DMS79 (cell line): Measurements from ENCODE around the gene BAZ2B.
A peak's percentile ranks its signal among the peaks of the same experiment; 100 is the strongest.

ENCODE experiments used
- DNase-seq: peaks from one replicate; lab custom pipeline; 2025; lab: John Stamatoyannopoulos, UW

The BAZ2B gene

GRCh38 chr2:159615367-159616285 lies 722 bp downstream of the BAZ2B start:
- peak; percentile 90 for DNase-seq

GRCh38 chr2:159614534-159615366 lies 1.6 kb downstream of the BAZ2B start:
- DNase-seq, result peak; percentile 88

GRCh38 chr2:159613651-159614285 lies 2.6 kb downstream of the BAZ2B start:
- DNase-seq, result no peak

GRCh38 chr2:159613091-159613490 lies 3.3 kb downstream of the BAZ2B start:
- DNase-seq, result no peak

- DNase-seq, result peak; percentile 49
Measured at GRCh38 chr2:159612255-159612901, 4.0 kb downstream of the BAZ2B start.

GRCh38 chr2:159609811-159610549 lies 6.4 kb downstream of the BAZ2B start:
- DNase-seq, result no peak

GRCh38 chr2:159608723-159609308 lies 7.5 kb downstream of the BAZ2B start:
- DNase-seq, result peak; percentile 74

GRCh38 chr2:159608108-159608507 lies 8.2 kb downstream of the BAZ2B start:
- no peak for DNase-seq

GRCh38 chr2:159606287-159606686 lies 10.1 kb downstream of the BAZ2B start:
- no peak for DNase-seq

- no peak for DNase-seq
Measured at GRCh38 chr2:159605441-159606178, 10.7 kb downstream of the BAZ2B start.

- no peak for DNase-seq
Measured at GRCh38 chr2:159604159-159604558, 12.2 kb downstream of the BAZ2B start.

GRCh38 chr2:159600752-159601151 lies 15.6 kb downstream of the BAZ2B start:
- no peak for DNase-seq

GRCh38 chr2:159595410-159596046 lies 20.8 kb downstream of the BAZ2B start:
- no peak for DNase-seq

GRCh38 chr2:159592441-159592840 lies 23.9 kb downstream of the BAZ2B start:
- DNase-seq, result no peak

- DNase-seq, result no peak
Measured at GRCh38 chr2:159591221-159591620, 25.1 kb downstream of the BAZ2B start.

- no peak for DNase-seq
Measured at GRCh38 chr2:159589286-159589685, 27.1 kb downstream of the BAZ2B start.

- DNase-seq, result no peak
Measured at GRCh38 chr2:159586034-159586433, 30.3 kb downstream of the BAZ2B start.

GRCh38 chr2:159585622-159586021 lies 30.7 kb downstream of the BAZ2B start:
- DNase-seq, result no peak

- no peak for DNase-seq
Measured at GRCh38 chr2:159584796-159585195, 31.6 kb downstream of the BAZ2B start.
